IMR-90 (cell line): ENCODE data around the gene EZR.

Experiments used
- CTCF ChIP-seq: conservative IDR thresholded peaks from 2 replicates; pipeline ENCODE4 v1.5.1; 2012; ENCODE audit warnings: mild to moderate bottlenecking, low read depth, low read length, improper control_type of control experiment
- MXI1 ChIP-seq: IDR thresholded peaks from 2 replicates; pipeline ENCODE4 v1.6.1; 2012; ENCODE audit warnings: low read depth, mild to moderate bottlenecking, low read length, moderate library complexity, borderline replicate concordance
- RAD21 ChIP-seq: IDR thresholded peaks from 2 replicates; pipeline ENCODE4 v1.6.1; 2012; ENCODE audit warnings: low read length, improper control_type of control experiment

- TF ChIP-seq RAD21, result no peak
- no peak for TF ChIP-seq MXI1
- TF ChIP-seq CTCF, result no peak
These were observed 18.8 kb upstream of the EZR start for GRCh38 chr6:158837684-158838625.
